Dedifferentiated amniotic fluid mesenchymal stem cell (primary cell): Measurements from ENCODE around the gene SPAG6.

ENCODE experiments used
- DNase-seq: peaks from one replicate; pipeline ENCODE4 v3.0.0-alpha.2; 2016; ENCODE audit errors: extremely low spot score

The SPAG6 gene

DNA sequence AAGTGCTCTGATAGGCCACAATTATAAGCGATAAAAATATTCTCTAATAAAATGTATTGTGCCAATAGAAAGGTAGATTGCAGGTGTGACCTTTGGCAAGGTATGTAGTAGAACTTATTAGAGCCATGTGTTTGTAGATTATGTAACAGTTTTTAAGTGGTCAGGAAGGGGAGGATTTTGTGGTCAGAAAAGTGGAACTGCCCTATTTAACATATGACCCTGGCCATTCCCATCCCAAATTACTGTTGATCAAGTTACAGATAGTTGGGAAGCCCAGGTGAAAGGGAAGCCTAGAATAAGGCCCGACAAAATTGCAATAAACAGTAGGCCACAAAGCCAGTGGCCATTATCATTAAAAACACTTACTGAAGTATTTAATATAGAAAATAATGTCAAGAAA, 89.2 kb downstream of the SPAG6 start:
- no peak for DNase-seq

DNA sequence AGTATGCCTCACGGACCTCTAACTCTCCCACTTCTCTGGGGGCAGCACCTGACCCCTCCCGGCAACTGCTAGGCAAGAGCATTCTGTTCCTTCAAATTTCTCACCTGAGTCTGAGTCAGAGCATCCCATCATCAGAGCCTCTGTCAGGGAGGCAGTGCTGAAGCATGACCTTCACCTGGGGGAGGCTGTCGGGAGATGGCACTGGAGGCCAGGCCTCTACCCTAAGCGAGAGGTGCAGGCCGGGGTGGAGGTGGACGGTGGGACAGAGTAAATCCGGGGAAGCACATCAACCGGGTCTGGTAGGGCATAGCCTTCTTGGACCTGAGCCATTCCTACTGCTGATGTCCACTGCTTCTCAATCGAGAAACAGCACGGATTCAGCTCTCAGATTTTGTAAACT, 90.4 kb downstream of the SPAG6 start:
- no peak for DNase-seq

DNA sequence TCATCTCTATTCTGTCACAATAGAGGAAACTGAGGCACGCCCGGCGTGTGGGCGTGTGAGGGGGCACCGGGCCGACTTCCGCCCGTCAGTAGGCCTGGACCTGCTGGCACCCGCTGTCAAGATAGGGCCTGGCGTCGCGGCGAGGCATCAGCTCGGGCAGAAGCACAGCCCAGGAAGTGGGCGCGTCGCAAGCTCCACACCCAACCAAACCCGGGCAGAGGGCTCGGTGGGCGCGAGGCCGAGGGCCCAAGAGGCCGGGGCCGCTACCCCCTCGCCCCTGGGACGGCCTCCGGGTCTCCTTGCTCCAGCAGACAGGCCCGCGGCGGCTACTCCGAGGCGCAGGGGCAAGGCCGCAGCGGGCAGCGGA, 91.2 kb downstream of the SPAG6 start:
- no peak for DNase-seq

DNA sequence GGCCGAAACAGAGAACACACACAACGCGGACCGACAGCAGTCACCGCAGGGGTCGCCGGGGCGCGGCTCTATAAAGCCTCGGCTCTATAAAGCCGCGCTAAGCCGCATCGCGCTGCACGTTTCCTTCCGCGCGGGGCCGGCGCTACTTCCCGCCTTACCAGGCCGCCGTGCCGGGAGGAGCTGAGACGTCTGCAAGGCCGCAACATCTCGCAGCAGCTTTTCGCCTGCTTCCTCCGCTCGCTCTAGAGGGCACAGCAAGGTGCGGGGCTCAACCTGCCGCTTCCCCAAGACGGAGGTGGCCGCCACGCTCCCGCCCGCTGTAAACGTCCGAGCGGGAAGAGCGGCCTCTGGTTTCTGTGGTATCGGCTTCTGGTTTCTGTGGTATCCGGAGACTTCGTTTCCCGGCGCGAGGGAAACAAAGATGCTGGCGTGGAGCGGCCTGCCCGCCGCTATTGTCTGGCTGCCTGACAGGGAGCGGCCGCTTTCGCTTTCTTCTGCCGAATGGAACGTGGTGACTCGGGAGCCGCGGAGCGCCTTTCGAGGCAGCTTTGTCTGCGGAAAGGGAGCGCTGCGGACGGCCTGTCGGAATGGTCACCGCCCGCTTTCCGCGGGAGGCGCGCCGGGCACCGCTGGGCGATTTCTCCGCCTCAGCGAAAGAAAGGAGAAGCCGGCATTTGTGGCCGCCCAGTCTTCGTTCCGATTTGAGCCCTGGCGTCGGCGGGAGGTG, 91.8 kb downstream of the SPAG6 start:
- DNase-seq, result peak; percentile 63

DNA sequence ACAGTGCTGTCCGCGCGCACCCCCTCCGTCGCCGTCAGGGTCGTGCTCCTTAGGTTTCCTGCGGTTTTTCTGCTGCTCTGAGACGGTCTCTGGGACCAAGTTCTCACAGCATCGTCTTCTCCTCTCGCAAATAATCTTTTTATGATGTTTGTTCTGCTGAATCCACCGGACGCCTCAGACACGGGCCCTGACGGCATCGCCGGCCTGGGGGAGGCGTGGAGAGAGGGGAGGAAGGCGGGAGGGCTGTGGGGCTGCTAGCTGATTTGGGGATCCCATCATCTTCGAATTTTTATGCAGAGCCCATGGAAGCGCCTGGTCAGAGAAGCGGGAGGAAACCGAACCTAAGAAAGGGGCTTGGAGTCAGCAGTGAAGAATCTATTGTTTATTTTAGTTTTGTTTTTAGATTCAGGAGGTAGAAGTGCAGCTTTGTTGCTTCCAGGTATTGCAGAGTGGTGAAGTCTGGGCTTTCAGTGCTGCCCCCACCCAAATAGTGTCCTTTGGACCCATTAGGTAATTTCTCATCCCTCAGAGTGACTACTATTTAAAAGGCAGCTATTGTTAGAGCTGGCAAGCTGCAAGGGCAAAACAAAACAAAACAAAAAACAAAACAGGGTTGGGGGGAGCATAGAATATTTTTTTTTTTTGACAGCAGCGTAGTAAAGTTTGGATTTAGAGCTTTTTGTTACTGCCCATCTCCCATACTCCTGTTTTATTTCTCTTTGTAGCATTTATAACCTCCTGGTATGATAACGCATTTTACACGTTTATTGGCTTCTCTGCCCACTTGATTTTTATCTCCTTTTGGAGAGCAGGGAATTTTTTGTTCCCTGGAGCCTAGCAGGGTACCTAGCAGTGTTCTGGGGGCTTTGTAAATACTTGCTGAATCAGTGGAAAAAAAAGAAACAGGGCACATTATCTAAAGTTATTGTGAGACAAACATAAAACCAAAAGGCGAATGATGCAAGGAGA, 92.6 kb downstream of the SPAG6 start:
- DNase-seq, result no peak

DNA sequence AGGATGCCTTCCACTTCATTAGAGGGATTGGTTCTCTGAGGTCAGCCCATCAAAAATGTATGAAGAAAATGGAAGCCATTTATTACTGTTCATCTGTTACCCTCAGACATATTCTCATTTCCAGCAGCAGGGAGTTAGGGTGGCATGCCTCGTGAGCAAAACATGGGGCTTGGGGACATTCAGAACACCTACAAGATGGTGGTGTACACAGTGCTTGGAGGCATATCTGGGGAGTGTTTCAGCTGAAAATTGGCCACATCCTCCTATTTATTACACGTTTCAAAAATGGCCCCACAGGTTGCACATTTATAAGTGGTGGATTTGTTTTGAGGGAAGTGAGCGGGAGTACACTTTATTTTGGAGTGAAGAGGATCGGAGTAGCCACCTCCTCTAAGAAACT, 93.4 kb downstream of the SPAG6 start:
- DNase-seq, result no peak

DNA sequence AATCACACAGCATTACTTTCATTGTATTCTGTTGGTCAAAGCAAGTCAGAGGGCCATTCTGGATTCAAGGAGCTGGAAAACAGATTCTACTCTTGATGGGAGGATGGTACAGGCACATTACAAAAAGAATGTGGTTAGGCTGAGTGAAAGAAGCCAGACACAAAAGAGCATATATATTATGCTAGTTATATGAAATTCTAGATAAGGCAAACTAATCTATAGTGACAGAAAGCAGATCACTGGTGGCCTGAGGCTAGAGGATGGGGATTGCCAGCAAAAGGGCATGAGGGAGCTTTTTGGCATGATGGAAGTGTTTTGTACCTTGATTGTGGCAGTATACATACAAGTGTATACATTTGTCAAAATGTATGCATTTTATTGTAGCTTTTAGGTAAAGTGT, 96.8 kb downstream of the SPAG6 start:
- no peak for DNase-seq

DNA sequence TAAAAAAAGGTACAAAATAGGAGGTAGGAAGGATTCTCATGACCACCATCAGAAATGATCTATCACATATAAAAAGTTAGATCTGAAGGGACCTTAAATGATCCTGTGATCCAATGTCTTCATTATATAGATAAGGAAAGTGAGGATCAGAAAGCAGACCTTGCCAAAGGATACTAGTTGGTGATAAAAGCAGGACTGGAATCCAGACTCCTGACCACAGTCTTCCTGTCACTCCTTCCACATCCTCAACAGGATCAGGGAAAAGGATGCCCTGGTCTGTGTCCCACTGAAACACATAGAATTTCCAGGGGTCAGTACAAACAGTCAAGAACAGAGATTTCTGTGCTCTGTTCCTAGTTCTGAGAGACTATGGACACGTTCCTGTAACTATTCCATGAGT, 97.2 kb downstream of the SPAG6 start:
- no peak for DNase-seq

DNA sequence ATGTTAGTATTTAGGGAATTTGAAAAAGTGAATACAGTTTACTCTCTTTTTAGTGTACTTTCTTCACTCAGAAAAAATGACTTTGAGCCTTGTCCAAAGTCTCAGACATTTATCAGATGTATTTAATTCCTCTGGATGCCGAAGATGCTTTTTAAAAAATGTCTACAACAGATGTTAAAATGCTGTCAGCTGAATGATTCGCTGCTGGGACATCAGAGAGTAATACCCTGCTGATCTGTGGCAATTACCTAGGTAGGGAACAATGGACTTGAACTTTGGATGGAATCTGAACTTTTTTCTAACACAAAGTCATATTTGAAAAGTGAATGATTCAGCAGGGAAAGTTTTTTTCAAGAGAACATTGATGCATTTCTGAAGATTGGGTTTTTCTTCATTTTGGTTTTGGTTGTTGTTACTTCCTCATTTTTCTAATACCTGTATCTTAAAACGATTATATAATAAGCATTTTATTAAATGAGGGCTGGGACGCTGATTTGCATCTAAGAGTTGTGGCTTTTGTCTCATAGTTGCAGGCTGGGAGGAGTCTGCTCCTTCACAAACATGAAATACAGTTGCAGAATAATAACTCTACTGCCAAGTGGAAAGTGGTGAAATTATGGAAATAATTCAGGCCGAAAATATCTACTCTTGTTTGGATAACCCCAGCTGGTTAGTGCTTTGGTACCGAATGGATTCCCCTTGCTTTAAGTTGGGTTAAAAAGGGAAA, 98.0 kb downstream of the SPAG6 start:
- no peak for DNase-seq

DNA sequence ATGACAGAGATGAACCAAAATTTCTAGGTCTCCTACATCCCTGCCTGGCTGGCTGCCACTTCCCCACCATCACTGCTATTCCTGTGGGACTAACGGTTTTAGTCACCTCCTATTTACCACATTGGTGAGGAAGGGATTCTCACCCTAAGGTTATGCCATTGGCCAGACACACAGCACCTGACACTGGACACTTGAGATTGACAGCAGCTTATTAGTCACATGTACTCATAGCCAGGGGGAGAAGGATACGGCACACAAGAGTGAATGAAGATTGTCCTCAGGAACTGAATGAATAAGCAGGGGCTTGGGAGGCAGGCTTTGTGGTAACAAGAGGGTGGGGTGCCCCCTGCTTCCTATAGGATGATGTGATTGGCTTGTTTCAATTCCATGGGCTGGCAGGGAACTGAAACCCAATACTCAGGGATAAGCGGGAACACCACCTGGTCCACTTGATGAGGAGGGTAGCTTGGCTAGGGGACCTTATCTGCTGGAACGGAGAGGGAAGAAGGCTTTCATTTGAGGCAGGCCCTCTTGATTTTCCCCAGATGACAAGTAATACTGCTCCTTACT, 99.0 kb downstream of the SPAG6 start:
- no peak for DNase-seq

DNA sequence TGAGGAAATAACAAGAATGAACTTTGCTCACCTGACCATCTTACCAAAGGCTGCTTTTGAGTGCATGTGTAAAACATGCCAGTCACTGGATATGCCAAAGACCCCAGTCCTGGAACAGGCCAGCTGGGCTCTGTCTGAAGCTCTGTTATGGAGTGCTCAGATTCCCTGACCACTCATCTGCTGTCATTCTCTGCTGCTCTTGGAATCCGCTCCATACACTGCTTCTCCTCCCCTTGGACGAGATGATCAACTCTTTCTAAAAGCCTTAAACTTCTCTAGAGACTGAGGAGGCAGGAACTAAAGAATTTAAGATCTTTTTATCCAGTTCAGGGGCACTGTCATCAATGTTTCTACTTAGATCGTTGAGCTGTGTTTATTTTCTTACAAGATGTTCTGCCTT, 100.2 kb downstream of the SPAG6 start:
- DNase-seq, result no peak

DNA sequence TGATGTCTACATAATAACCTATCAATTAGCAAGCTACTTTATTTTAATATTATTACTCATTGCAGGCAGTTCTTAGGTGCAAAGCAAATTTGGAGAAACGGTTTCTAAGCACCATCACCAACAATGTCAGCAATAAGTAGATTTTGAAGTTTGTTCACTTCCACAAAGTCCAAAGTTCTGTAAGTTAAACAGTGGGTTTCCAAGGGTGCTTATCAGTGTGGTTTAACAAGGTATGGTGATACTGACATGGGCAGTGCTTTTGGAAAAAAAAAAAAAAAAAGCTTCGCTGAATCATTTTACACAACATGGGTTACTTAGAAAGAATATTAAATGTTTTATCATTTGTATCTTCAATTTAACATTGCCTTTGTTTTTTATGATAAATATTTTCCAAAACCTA, 101.8 kb downstream of the SPAG6 start:
- no peak for DNase-seq

DNA sequence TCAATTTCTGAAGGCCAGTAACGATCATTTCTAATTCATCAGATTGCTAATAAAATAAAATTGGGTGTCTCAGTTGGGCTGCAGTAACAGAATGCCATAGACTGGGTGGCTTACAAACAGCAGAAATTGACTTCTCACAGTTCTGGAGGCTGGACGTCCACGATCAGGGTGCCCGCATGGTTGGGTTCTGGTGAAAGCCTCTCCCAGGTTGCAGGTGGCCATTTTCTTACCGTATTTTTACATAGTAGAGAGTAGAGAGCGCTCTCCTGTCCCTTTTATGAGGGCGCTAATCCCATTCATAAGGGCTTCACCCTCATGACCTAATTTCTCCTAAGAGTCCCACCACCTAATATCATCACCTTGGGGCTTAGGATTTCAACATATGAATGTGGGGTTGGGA, 106.0 kb downstream of the SPAG6 start:
- DNase-seq, result no peak

DNA sequence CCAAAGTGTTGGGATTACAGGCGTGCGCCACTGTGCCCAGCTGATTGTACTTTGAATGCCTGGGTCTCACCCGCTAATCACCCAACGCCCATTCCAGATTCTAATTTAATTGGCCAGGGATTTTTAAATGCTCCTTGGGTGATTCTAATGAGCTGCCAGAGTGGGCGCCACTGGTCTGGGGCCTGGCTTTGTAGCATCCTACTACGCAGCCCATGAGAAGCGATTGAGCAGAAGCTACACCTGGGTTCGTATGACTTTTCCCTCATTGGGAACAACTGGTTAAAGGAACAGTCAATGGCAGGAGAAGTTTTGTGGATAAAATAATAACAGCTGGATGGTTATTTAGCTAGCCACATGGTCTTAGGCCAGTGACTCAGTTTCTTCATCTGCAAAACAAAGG, 108.0 kb downstream of the SPAG6 start:
- DNase-seq, result no peak

DNA sequence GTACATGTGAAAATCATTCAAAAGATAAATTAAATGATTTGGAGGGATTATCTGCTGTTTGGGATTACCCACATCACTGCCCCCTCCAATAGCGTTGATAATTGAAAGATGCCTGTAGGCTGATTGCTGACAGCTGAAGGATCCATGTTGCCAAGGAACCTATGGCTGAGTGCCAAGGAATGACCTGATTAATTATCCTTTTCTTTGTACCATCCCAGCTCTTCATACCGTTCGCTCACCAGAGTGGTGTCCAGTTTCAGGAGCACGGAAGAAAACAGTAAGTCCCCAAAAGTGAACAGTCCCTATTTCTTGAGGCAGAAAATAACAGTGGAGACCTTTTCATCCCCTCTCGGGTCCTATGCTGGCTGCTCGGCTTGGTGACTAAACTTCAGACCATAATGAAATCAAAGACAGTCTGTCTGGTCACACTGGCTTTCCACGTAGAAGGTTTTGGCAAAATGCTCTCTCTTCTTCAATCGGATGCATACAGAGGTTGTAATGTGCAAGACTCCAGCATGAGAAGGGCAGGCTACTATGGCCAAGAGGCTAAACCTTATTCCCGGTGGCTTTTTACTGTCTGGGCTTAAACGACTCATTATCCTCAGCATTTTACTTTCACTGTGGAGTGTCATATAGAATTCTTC, 108.8 kb downstream of the SPAG6 start:
- no peak for DNase-seq

DNA sequence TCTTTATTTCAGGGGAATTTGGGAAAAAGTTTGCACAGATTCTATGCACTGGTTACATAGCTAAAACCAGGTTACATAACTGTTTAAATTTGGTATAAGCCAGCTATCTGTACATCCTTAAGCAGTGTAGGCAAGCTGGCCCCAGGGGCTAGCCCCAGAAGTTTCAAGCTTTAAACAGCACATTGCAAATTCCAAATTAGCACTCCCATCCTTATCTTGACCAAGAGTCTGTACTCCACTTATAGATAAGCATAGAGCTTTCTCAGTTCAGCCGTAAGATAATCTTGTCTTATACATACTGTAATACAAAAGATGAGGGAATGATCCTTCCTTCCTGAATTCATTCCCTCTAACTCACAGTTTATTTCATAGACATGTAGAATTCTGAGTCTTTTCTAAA, 109.3 kb downstream of the SPAG6 start:
- no peak for DNase-seq

DNA sequence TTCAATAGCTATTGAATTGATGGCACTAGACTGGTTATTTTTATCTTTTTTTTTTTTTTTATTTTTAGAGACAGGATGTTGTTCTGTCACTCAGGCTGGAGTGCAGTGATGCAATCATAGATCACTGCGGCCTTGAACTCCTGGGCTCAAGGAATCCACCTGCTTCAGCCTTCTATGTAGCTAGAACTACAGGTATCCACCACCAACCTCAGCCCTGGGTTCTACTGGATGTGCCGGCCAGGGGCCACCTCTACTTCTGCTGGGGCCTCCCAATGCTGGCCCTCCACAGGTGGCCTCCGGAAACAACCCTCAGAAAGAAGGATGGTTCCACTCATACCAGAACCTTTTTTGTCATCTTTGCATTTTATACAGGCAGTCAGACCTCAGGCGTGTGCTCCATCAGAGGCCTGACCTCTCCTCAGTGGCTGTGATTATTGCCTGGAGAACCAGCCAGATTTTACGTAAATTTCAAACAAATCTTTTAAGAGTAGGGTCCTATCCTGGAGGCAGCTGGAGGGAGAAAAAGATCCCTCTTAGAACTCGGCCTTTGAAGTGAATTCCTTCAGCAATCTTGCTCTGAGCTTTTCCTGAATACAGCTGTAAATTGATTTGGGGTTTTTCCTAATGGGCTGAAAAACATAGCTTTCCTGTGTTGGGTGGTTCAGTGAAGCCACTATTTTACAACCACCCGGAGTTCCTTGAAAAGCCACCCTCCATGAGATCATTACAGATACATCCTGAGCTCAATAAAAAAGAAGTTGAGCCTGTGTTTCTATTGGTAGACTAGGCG, 110.0 kb downstream of the SPAG6 start:
- no peak for DNase-seq

DNA sequence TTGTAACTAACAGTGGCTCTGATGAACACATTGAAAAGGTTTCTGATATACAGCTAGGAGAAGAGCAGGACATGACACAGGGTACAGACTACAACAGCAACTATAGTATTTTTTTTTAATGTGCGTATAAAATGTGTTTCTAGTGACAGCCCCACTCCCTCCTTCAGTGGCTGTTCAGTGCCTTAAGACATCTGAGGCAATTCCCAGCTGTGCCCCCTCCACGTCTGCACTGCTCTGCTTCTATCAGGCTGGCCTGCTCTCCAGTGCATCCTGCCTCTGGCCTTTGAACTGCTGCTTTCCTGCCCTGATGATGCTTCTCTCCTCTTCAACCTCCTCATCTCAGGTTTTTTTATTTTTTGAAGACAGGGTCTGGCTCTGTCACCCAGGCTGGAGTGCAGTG, 111.2 kb downstream of the SPAG6 start:
- no peak for DNase-seq

DNA sequence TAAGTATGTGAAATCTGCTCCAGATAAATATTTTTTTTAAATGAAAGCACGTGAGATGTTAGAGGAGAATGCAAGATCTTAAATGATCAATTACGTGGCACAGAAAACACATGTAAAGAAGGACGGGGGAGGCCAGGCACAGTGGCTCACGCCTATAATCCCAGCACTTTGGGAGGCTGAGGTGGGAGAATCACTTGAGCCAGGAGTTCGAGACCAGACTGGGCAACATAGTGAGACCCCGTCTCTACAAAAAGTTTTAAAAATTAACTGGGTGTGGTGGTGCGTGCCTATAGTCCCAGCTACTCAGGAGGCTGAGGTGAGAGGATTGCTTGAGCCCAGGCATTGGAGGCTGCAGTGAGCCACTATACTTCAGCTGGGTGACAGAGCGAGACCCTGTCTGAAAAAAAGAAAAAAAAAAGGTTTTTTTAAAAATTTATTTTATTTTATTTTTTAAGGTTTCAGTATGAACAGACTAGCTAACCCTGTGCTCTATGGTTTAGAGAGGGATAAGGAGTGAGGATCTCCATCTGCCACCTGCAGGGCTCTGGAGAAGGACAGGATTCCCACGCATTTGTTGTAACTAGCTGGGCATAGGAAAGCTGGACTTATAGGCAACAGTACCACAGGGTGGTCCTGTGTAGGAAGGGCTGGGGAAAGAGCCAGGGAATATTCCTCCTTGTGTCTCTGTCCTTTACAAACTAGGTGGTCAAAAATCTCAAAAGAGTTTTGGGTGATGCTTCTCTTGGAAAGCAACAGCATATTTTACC, 113.2 kb downstream of the SPAG6 start:
- DNase-seq, result no peak

DNA sequence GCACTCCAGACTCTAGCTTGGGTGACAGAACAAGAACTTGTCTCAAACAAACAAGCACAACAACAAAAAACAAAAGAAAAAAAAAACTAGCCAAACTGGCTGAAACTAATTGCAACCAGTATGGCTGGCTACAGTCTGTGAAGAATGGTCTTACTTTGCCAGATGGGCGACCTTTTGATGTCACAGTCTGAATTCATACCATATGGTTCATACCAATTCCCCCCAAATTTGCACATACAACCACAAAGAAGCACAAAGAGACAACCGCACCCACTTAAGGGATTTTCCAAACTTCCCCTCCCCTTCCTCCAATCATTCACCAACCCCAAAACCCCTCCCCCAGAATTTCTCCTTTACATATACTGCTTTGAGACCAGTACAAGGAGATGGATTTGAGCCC, 114.2 kb downstream of the SPAG6 start:
- no peak for DNase-seq
